ENCODE measurements around the gene COX10.

COX10 gene

DNA sequence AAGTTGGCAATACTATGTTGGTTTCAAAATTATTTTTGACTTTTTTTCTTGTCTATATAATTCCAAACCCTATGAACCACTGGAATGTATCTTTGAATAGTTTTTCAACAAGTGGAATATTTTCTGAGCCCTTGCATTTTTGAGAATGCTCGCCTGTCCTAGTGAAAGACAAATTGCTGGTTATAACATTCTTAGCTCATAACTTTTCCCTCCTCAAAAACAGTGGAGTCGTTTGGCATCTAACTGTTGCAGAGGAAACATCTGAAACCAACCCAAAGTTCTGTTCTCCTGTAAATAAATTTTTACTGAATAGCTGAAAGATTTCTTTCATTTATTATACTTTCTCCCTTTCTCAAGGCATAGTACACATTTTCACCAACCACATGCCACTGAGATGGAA is 11.3 kb upstream of the COX10 start:
- H3K27ac ChIP-seq (ENCODE audit: low read depth, low read length) = no peak overlapping the region
- peaks cover 6 to 7% of the 10 kb centered on the region in 2 experiments for H3K4me1 ChIP-seq (ENCODE audit: control insufficient read depth in 1 of 2, insufficient read depth in 2 of 2, low read length in 2 of 2)
- H2BK12ac ChIP-seq (ENCODE audit: low read length) = no peak overlapping the region
- no peak overlapping the region for H3K4me3 ChIP-seq (ENCODE audit: low read depth, low read length)
- H3K23ac ChIP-seq (ENCODE audit: low read length) = no peak overlapping the region
- no peak overlapping the region for H4K12ac ChIP-seq (ENCODE audit: low read depth, low read length)
- no CpG with 5 or more reads among the region's 2 CpGs for WGBS (ENCODE audit: extremely low coverage, insufficient coverage, insufficient read length)
- H3K4me2 ChIP-seq (ENCODE audit: low read length) = no peak overlapping the region
- H3K9me3 ChIP-seq (ENCODE audit: insufficient read depth, low read depth, low read length) = no peaks in the 10 kb centered on the region
- H2AFZ ChIP-seq (ENCODE audit: insufficient read depth, low read length, poor library complexity) = no peak overlapping the region
- DNase-seq = peak in 1 of 2 donors; percentile 13
- no peak overlapping the region for H3K18ac ChIP-seq (ENCODE audit: low read length)
- H2BK120ac ChIP-seq (ENCODE audit: insufficient read depth, low read length, poor library complexity) = no peak overlapping the region
- H3K36me3 ChIP-seq (ENCODE audit: control insufficient read depth in 1 of 2, insufficient read depth in 2 of 2, low read length in 2 of 2) = peaks cover 0 to 3% of the 10 kb centered on the region in 2 experiments
- H3K79me1 ChIP-seq (ENCODE audit: low read length) = no peaks in the 10 kb centered on the region
- no peak overlapping the region for H4K8ac ChIP-seq (ENCODE audit: low read depth, low read length)
- H2AK5ac ChIP-seq (ENCODE audit: low read length) = no peak overlapping the region
- H4K91ac ChIP-seq (ENCODE audit: low read depth, low read length) = no peak overlapping the region
- H3K79me2 ChIP-seq (ENCODE audit: control insufficient read depth, insufficient read depth, low read length, poor library complexity) = no peaks in the 10 kb centered on the region
- no peak overlapping the region for H3K9ac ChIP-seq (ENCODE audit: low read length)
- no peaks in the 10 kb centered on the region for H3K27me3 ChIP-seq (ENCODE audit: insufficient read depth, low read length)
- no peak overlapping the region for H2BK5ac ChIP-seq (ENCODE audit: low read depth, low read length, poor library complexity)
- no peak overlapping the region for H3K4ac ChIP-seq (ENCODE audit: low read depth, low read length)
- H3K14ac ChIP-seq (ENCODE audit: low read length) = no peak overlapping the region

DNA sequence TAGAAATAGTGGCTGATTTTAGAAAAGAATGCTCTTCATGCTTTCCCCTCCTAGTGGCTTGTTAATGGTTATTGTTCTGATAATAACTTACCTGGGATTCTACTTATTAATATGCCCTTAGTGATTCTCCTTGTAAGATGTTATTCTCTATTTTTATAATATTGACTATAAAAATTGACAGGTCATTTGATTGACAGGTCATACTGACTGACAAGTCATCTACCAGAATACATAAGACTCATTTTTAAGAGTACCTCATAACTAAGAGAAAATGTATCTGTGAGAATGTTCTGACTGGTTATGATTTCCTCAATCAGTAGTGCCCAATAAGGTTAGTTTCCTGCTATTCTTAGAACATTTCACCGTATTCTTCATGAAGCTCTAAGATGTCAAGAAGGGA is 8.6 kb upstream of the COX10 start:
- H2BK5ac ChIP-seq (ENCODE audit: low read depth, low read length, poor library complexity) = no peak overlapping the region
- H2AK5ac ChIP-seq (ENCODE audit: low read length) = no peak overlapping the region
- H3K9me3 ChIP-seq (ENCODE audit: insufficient read depth, low read depth, low read length) = no peaks in the 10 kb centered on the region
- no peaks in the 10 kb centered on the region for H3K27me3 ChIP-seq (ENCODE audit: insufficient read depth, low read length)
- DNase-seq = no peak
- no peak overlapping the region for H3K4me3 ChIP-seq (ENCODE audit: low read depth, low read length)
- no peak overlapping the region for H3K23ac ChIP-seq (ENCODE audit: low read length)
- WGBS (ENCODE audit: extremely low coverage, insufficient coverage, insufficient read length) = no CpG with 5 or more reads among the region's 1 CpG
- H2BK120ac ChIP-seq (ENCODE audit: insufficient read depth, low read length, poor library complexity) = no peak overlapping the region
- H3K27ac ChIP-seq (ENCODE audit: low read depth, low read length) = no peak overlapping the region
- peaks cover 6 to 7% of the 10 kb centered on the region in 2 experiments for H3K4me1 ChIP-seq (ENCODE audit: control insufficient read depth in 1 of 2, insufficient read depth in 2 of 2, low read length in 2 of 2)
- H2BK12ac ChIP-seq (ENCODE audit: low read length) = no peak overlapping the region
- H3K9ac ChIP-seq (ENCODE audit: low read length) = no peak overlapping the region
- no peaks in the 10 kb centered on the region for H3K79me2 ChIP-seq (ENCODE audit: control insufficient read depth, insufficient read depth, low read length, poor library complexity)
- no peak overlapping the region for H3K4me2 ChIP-seq (ENCODE audit: low read length)
- no peak overlapping the region for H4K8ac ChIP-seq (ENCODE audit: low read depth, low read length)
- H3K14ac ChIP-seq (ENCODE audit: low read length) = no peak overlapping the region
- no peak overlapping the region for H4K12ac ChIP-seq (ENCODE audit: low read depth, low read length)
- no peak overlapping the region for H3K18ac ChIP-seq (ENCODE audit: low read length)
- no peak overlapping the region for H4K91ac ChIP-seq (ENCODE audit: low read depth, low read length)
- no peak overlapping the region for H2AFZ ChIP-seq (ENCODE audit: insufficient read depth, low read length, poor library complexity)
- H3K4ac ChIP-seq (ENCODE audit: low read depth, low read length) = no peak overlapping the region
- H3K36me3 ChIP-seq (ENCODE audit: control insufficient read depth in 1 of 2, insufficient read depth in 2 of 2, low read length in 2 of 2) = peaks cover 0 to 3% of the 10 kb centered on the region in 2 experiments
- H3K79me1 ChIP-seq (ENCODE audit: low read length) = no peaks in the 10 kb centered on the region

DNA sequence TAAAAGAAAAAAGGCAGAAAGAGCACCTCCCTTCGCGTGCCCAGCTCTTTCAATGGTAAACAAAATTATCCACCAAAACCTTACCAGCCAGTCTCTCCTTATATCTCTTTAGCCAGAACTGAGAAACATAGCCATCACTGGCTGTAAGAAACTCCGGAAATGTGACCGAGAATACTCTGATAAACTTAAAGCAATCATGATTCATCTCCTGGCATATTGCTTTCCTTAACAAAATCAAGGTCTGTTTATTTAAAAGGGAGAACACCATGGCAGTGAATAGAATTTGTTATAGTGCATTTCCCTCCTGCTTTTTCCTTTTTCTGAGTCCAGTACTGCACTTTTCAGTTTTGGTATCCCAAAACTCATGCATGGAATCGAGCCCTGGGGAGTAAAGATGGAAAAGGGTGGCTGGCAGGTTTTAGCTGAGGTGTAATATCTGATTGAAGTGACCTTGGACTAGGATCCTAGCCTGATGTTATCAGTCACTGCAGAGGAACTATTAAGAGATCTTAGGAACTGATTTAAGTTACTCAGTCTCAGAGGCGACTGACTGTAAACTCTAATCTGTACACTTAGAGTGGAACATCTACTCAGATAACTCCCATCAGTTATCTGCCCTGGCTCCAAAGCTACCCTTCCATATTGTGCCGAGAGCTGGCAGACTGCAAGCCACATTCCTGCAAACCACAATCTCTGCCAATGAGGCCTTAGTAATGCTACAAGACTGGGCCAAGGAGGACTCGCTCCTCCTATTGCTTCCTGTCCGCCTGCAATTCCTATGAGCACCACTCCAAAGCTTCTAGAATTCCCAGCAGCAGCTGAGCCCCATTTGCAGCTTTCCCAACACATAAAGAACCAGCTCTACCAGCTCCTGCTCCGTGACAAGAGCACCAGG is 7.4 kb upstream of the COX10 start:
- H3K36me3 ChIP-seq (ENCODE audit: control insufficient read depth in 1 of 2, insufficient read depth in 2 of 2, low read length in 2 of 2) = peaks cover 0 to 3% of the 10 kb centered on the region in 2 experiments
- no peak overlapping the region for H3K4ac ChIP-seq (ENCODE audit: low read depth, low read length)
- no peak overlapping the region for H2AK5ac ChIP-seq (ENCODE audit: low read length)
- H4K8ac ChIP-seq (ENCODE audit: low read depth, low read length) = no peak overlapping the region
- no peak overlapping the region for H4K12ac ChIP-seq (ENCODE audit: low read depth, low read length)
- H3K18ac ChIP-seq (ENCODE audit: low read length) = no peak overlapping the region
- H2BK120ac ChIP-seq (ENCODE audit: insufficient read depth, low read length, poor library complexity) = no peak overlapping the region
- DNase-seq = peak; percentile 18 to 25
- WGBS (ENCODE audit: extremely low coverage, insufficient coverage, insufficient read length) = no CpG with 5 or more reads among the region's 10 CpGs
- no peak overlapping the region for H4K91ac ChIP-seq (ENCODE audit: low read depth, low read length)
- no peak overlapping the region for H3K4me3 ChIP-seq (ENCODE audit: low read depth, low read length)
- no peak overlapping the region for H3K23ac ChIP-seq (ENCODE audit: low read length)
- no peak overlapping the region for H3K27ac ChIP-seq (ENCODE audit: low read depth, low read length)
- no peak overlapping the region for H3K9ac ChIP-seq (ENCODE audit: low read length)
- no peak overlapping the region for H2BK12ac ChIP-seq (ENCODE audit: low read length)
- no peak overlapping the region for H2AFZ ChIP-seq (ENCODE audit: insufficient read depth, low read length, poor library complexity)
- no peak overlapping the region for H3K4me2 ChIP-seq (ENCODE audit: low read length)
- no peaks in the 10 kb centered on the region for H3K79me2 ChIP-seq (ENCODE audit: control insufficient read depth, insufficient read depth, low read length, poor library complexity)
- H3K14ac ChIP-seq (ENCODE audit: low read length) = no peak overlapping the region
- H2BK5ac ChIP-seq (ENCODE audit: low read depth, low read length, poor library complexity) = no peak overlapping the region
- H3K27me3 ChIP-seq (ENCODE audit: insufficient read depth, low read length) = no peaks in the 10 kb centered on the region
- H3K4me1 ChIP-seq (ENCODE audit: control insufficient read depth in 1 of 2, insufficient read depth in 2 of 2, low read length in 2 of 2) = peaks cover 6 to 7% of the 10 kb centered on the region in 2 experiments
- H3K9me3 ChIP-seq (ENCODE audit: insufficient read depth, low read depth, low read length) = no peaks in the 10 kb centered on the region
- no peaks in the 10 kb centered on the region for H3K79me1 ChIP-seq (ENCODE audit: low read length)

DNA sequence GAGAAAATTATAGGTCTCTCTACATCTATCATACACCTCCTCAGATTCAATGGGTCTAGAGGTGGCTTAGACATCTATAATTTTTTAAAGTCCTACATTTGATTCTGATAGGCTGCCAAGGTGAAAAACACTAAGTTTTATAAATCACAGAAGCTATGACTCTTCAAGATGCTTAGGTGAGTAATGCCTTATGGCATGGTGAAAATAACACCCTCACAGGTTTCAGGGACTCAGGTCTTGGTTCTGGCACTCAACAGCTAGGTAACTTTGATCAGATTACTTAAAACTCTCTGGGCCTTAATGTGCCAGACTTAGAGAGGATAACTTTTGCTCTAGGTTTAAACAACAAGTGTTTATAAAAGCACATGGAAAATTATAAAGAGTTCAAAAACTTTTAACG is 2.0 kb upstream of the COX10 start:
- WGBS (ENCODE audit: extremely low coverage, insufficient coverage, insufficient read length) = no CpG with 5 or more reads among the region's 1 CpG

More for the DNA sequence above, 2.0 kb upstream of the COX10 start:
- Histone ChIP-seq H2BK5ac (ENCODE audit: low read depth, low read length, poor library complexity) (no peak overlapping the region), H3K4me1 (ENCODE audit: control insufficient read depth in 1 of 2, insufficient read depth in 2 of 2, low read length in 2 of 2) (peaks cover 7 to 10% of the 10 kb centered on the region in 2 experiments), H3K79me2 (ENCODE audit: control insufficient read depth, insufficient read depth, low read length, poor library complexity) (peaks cover 14% of the 10 kb centered on the region), H3K4me3 (ENCODE audit: low read depth, low read length) (no peak overlapping the region), H3K14ac (ENCODE audit: low read length) (no peak overlapping the region), H3K18ac (ENCODE audit: low read length) (no peak overlapping the region), H3K9me3 (ENCODE audit: insufficient read depth, low read depth, low read length) (no peaks in the 10 kb centered on the region), H4K8ac (ENCODE audit: low read depth, low read length) (no peak overlapping the region), H2AFZ (ENCODE audit: insufficient read depth, low read length, poor library complexity) (no peak overlapping the region), H4K91ac (ENCODE audit: low read depth, low read length) (no peak overlapping the region), H3K27ac (ENCODE audit: low read depth, low read length) (no peak overlapping the region), H3K9ac (ENCODE audit: low read length) (no peak overlapping the region), H2BK12ac (ENCODE audit: low read length) (no peak overlapping the region), H3K23ac (ENCODE audit: low read length) (no peak overlapping the region), H2BK120ac (ENCODE audit: insufficient read depth, low read length, poor library complexity) (no peak overlapping the region), H3K36me3 (ENCODE audit: control insufficient read depth in 1 of 2, insufficient read depth in 2 of 2, low read length in 2 of 2) (peaks cover 0 to 3% of the 10 kb centered on the region in 2 experiments), H3K79me1 (ENCODE audit: low read length) (peaks cover 6% of the 10 kb centered on the region), H4K12ac (ENCODE audit: low read depth, low read length) (no peak overlapping the region), H3K4me2 (ENCODE audit: low read length) (no peak overlapping the region), H3K27me3 (ENCODE audit: insufficient read depth, low read length) (no peaks in the 10 kb centered on the region), H3K4ac (ENCODE audit: low read depth, low read length) (no peak overlapping the region), H2AK5ac (ENCODE audit: low read length) (no peak overlapping the region)
- DNase-seq = no peak
